Measurements from ENCODE around the gene SYNGR2. TPM values are rescaled to one million over a fixed set of nuclear protein-coding genes. Genes with fewer than 3 reads are reported as not detected.

SYNGR2 gene
- total RNA-seq, 2 donors from 2014 or later = 39.2 to 39.6 TPM

DNA sequence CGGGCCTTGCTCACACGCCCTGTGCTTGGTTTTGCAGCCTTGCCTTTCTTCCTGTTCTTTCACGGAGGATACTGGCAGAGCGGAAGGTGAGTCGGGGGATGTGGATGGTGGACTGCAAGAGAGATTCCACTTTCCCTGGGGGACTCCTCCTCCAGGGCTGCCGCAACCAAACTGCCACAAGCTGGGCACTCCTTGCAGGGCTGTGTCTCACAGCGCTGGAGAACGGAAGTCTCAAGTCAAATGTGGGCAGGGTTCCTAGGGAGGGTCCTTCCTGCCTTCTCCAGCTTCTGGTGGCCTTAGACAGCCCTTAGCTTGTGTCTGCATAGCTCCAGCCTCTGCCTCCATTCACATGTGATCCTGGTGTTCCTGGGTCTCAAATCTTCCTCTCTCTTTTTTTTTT lies 34.3 kb downstream of the SYNGR2 start:
- no peaks in the 10 kb centered on the region for H3K27me3 ChIP-seq (ENCODE audit: control insufficient read depth, insufficient read depth, low read length, poor library complexity, severe bottlenecking)
- H3K36me3 ChIP-seq (ENCODE audit: control insufficient read depth, insufficient read depth, low read length) = peaks cover 24% of the 10 kb centered on the region
- no peak overlapping the region for H3K27ac ChIP-seq (ENCODE audit: low read depth, low read length)
- H3K36me3 Mint-ChIP-seq (ENCODE audit: low read depth) = peaks cover 34% of the 10 kb centered on the region
- no peaks in the 10 kb centered on the region for H3K9me3 ChIP-seq (ENCODE audit: control insufficient read depth, low read length)
- TF ChIP-seq, protein P1, sequence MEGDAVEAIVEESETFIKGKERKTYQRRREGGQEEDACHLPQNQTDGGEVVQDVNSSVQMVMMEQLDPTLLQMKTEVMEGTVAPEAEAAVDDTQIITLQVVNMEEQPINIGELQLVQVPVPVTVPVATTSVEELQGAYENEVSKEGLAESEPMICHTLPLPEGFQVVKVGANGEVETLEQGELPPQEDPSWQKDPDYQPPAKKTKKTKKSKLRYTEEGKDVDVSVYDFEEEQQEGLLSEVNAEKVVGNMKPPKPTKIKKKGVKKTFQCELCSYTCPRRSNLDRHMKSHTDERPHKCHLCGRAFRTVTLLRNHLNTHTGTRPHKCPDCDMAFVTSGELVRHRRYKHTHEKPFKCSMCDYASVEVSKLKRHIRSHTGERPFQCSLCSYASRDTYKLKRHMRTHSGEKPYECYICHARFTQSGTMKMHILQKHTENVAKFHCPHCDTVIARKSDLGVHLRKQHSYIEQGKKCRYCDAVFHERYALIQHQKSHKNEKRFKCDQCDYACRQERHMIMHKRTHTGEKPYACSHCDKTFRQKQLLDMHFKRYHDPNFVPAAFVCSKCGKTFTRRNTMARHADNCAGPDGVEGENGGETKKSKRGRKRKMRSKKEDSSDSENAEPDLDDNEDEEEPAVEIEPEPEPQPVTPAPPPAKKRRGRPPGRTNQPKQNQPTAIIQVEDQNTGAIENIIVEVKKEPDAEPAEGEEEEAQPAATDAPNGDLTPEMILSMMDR (conservative IDR thresholded peaks at IDR 0.05) = no peak
- H3K4me1 ChIP-seq (ENCODE audit: control insufficient read depth, insufficient read depth, low read length) = no peaks in the 10 kb centered on the region
- H3K4me1 Mint-ChIP-seq = peaks cover 5% of the 10 kb centered on the region
- no peak overlapping the region for H3K4me3 Mint-ChIP-seq
- no peak for DNase-seq
- H3K27ac Mint-ChIP-seq = no peak overlapping the region
- H3K4me3 ChIP-seq (ENCODE audit: low read length) = no peak overlapping the region
- 96 to 100% methylated on average over 5 to 8 of the region's 8 CpGs for WGBS, 2 experiments (ENCODE audit: insufficient coverage in 1 of 2, insufficient read length in 1 of 2)
- no peak overlapping the region for H3K9ac ChIP-seq (ENCODE audit: extremely low read depth, low read length, poor library complexity, severe bottlenecking)
- H3K27me3 Mint-ChIP-seq (ENCODE audit: insufficient read depth) = no peaks in the 10 kb centered on the region
- H3K9me3 Mint-ChIP-seq = no peaks in the 10 kb centered on the region

DNA sequence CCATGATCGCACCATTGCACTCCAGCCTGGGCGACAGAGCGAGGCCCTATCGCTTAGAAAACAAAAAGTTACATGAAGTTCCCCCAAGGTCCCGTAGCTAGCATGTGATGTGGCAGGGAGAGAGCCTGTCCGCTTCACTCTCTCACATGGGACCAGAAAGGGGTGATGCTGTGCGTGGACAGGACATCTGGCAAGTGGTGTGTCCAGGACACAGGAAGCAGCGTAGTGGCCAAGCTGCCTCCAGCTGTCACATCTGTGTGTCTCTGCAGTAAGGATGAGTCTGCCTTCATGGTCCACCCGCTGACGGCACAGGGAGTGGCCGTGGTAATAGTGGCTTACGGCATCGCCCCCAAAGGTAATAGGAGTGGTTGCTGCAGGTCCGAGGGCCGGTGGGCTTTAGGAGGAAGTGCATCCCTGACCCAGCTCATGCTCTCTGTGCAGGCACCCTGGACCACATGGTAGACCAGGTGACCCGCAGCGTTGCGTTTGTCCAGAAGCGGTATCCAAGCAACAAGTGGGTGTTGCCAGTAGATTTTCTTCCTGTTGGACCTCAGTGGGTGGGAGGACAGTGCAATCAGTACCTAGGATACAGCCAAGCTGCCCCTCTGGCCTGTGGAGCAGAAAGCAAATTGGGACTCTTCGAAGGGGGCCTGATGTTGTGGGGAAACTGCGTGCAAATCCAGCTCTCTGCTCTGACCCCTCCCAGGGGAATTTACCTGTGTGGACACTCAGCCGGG lies 36.2 kb downstream of the SYNGR2 start:
- Mint-ChIP-seq H3K36me3 (ENCODE audit: low read depth) (peaks cover 23% of the 10 kb centered on the region), H3K4me3 (no peak overlapping the region), H3K27me3 (ENCODE audit: insufficient read depth) (no peaks in the 10 kb centered on the region), H3K9me3 (no peaks in the 10 kb centered on the region), H3K4me1 (peaks cover 2% of the 10 kb centered on the region), H3K27ac (no peak overlapping the region)
- no peak overlapping the region for H3K9ac ChIP-seq (ENCODE audit: extremely low read depth, low read length, poor library complexity, severe bottlenecking)
- TF ChIP-seq, protein P1 (conservative IDR thresholded peaks at IDR 0.05) = no peak
- no peak for DNase-seq
- H3K9me3 ChIP-seq (ENCODE audit: control insufficient read depth, low read length) = no peaks in the 10 kb centered on the region
- WGBS, 2 experiments (ENCODE audit: insufficient coverage in 1 of 2, insufficient read length in 1 of 2) = 96% methylated on average over 21 to 22 of the region's 22 CpGs
- H3K36me3 ChIP-seq (ENCODE audit: control insufficient read depth, insufficient read depth, low read length) = peaks cover 13% of the 10 kb centered on the region
- no peak overlapping the region for H3K27ac ChIP-seq (ENCODE audit: low read depth, low read length)
- H3K4me1 ChIP-seq (ENCODE audit: control insufficient read depth, insufficient read depth, low read length) = no peaks in the 10 kb centered on the region
- H3K4me3 ChIP-seq (ENCODE audit: low read length) = no peak overlapping the region
- H3K27me3 ChIP-seq (ENCODE audit: control insufficient read depth, insufficient read depth, low read length, poor library complexity, severe bottlenecking) = no peaks in the 10 kb centered on the region

DNA sequence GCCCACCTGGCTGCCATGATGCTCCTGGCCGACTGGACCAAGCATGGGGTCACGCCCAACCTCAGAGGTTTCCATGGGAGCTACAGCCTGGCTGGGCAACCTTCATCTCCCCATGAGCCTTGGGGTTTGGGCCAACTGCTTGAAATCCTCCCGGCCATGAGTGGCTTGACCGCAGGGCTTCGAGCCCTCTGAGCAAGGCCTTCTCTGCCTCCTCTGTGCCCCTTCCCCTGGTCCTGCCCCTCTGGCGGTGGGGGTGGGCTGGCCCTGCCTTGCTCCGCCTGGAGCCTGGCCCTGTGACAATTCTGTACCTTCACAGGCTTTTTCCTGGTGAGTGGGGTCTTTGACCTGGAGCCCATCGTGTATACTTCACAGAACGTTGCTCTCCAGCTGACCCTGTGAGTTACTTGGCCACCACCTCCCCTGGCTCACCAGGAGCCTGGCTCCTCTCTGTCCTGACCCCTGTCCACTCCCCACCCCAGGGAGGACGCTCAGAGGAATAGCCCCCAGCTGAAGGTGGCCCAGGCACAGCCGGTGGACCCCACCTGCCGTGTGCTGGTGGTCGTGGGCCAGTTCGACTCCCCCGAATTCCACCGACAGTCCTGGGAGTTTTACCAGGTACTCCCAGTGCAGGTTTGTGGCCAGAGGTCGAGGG lies 36.9 kb downstream of the SYNGR2 start:
- Histone ChIP-seq H3K27ac (ENCODE audit: low read depth, low read length) (no peak overlapping the region), H3K9me3 (ENCODE audit: control insufficient read depth, low read length) (no peaks in the 10 kb centered on the region), H3K9ac (ENCODE audit: extremely low read depth, low read length, poor library complexity, severe bottlenecking) (no peak overlapping the region), H3K27me3 (ENCODE audit: control insufficient read depth, insufficient read depth, low read length, poor library complexity, severe bottlenecking) (no peaks in the 10 kb centered on the region), H3K4me3 (ENCODE audit: low read length) (no peak overlapping the region), H3K4me1 (ENCODE audit: control insufficient read depth, insufficient read depth, low read length) (no peaks in the 10 kb centered on the region), H3K36me3 (ENCODE audit: control insufficient read depth, insufficient read depth, low read length) (peaks cover 11% of the 10 kb centered on the region)
- 92 to 94% methylated on average over 13 to 17 of the region's 17 CpGs for WGBS, 2 experiments (ENCODE audit: insufficient coverage in 1 of 2, insufficient read length in 1 of 2)
- no peak for DNase-seq
- Mint-ChIP-seq H3K4me3 (no peak overlapping the region), H3K4me1 (peaks cover 2% of the 10 kb centered on the region), H3K36me3 (ENCODE audit: low read depth) (peaks cover 23% of the 10 kb centered on the region), H3K27me3 (ENCODE audit: insufficient read depth) (no peaks in the 10 kb centered on the region), H3K27ac (no peak overlapping the region), H3K9me3 (no peaks in the 10 kb centered on the region)
- TF ChIP-seq, protein P1 (conservative IDR thresholded peaks at IDR 0.05) = no peak
